DMS153 treated with DMSO at 0.1 percent for 48 hours (cell line): ENCODE results near the gene TSPAN32.

Experiments
- DNase-seq: peaks from one replicate; lab custom pipeline; 2025; ENCODE audit not compliant: unreplicated experiment; lab: John Stamatoyannopoulos, UW

TSPAN32 gene

GRCh38 chr11:2301631-2302305 is at the start of gene TSPAN32, which contains the start of gene C11orf21:
TSS of gene TSPAN32 (plus strand) at chr11:2302013. CDS start at chr11:2302150, 137 bp downstream.
TSS of gene C11orf21 (minus strand) at chr11:2301918. CDS start at chr11:2301808, 110 bp downstream.
- no peak for DNase-seq

GRCh38 chr11:2252018-2252417 is 49.8 kb upstream of the TSPAN32 start:
- no peak for DNase-seq

- DNase-seq = no peak
These were observed 45.4 kb upstream of the TSPAN32 start for GRCh38 chr11:2256293-2256913.

- DNase-seq = no peak
These were observed 44.7 kb upstream of the TSPAN32 start for GRCh38 chr11:2256951-2257700.

- DNase-seq = no peak
These were observed 43.0 kb upstream of the TSPAN32 start for GRCh38 chr11:2258501-2259465.

GRCh38 chr11:2259466-2259830 is 42.4 kb upstream of the TSPAN32 start:
- DNase-seq = no peak

- DNase-seq = no peak
These were observed 41.8 kb upstream of the TSPAN32 start for GRCh38 chr11:2259897-2260451.

GRCh38 chr11:2260491-2261364 is 41.1 kb upstream of the TSPAN32 start:
- DNase-seq = no peak

- DNase-seq = no peak
These were observed 40.2 kb upstream of the TSPAN32 start for GRCh38 chr11:2261436-2262230.

- no peak for DNase-seq
These were observed 39.3 kb upstream of the TSPAN32 start for GRCh38 chr11:2262301-2263070.

- DNase-seq = no peak
These were observed 38.7 kb upstream of the TSPAN32 start for GRCh38 chr11:2263071-2263565.

GRCh38 chr11:2263724-2264360 is 38.0 kb upstream of the TSPAN32 start:
- no peak for DNase-seq

GRCh38 chr11:2264366-2265053 is 37.3 kb upstream of the TSPAN32 start:
- DNase-seq = no peak

- no peak for DNase-seq
These were observed 36.4 kb upstream of the TSPAN32 start for GRCh38 chr11:2265396-2265795.

- DNase-seq = no peak
These were observed 35.8 kb upstream of the TSPAN32 start for GRCh38 chr11:2265854-2266585.
